Spleen (tissue), 11 donors: ENCODE measurements around the gene KCNT1. TPM values are rescaled to one million over a fixed set of nuclear protein-coding genes. Genes with fewer than 3 reads are reported as not detected.

Experiments
- DNase-seq: peaks from one replicate; pipeline ENCODE4 v3.0.0-alpha.2; 2020
- H3K27ac ChIP-seq, 8 donors: fragments of 200-600 bp; sonication (generic) in 7 of 8; 1 replicate in 4 of 8; 2 replicates in 4 of 8; pipeline versions ENCODE4 v1.5.0 to v1.8.0; 2016 to 2021; ENCODE audit warnings: inconsistent platforms in 4 of 8, mild to moderate bottlenecking in 4 of 8, moderate library complexity in 1 of 8
- H3K27me3 ChIP-seq, 7 donors: fragments of 200-600 bp; sonication (generic) in 6 of 7; replicated peaks in 1 of 7; 1 replicate in 4 of 7; 2 replicates in 3 of 7; pipeline versions ENCODE4 v1.5.0 to v1.8.0; 2016 to 2021; ENCODE audit warnings: inconsistent platforms in 3 of 7, mild to moderate bottlenecking in 1 of 7
- H3K36me3 ChIP-seq, 6 donors: fragments of 200-600 bp; sonication (generic) in 5 of 6; 1 replicate in 4 of 6; 2 replicates in 2 of 6; pipeline versions ENCODE4 v1.5.0 to v1.8.0; 2016 to 2021; ENCODE audit warnings: inconsistent platforms in 2 of 6
- H3K4me1 ChIP-seq, 6 donors: fragments of 200-600 bp; sonication (generic) in 5 of 6; 1 replicate in 3 of 6; 2 replicates in 3 of 6; pipeline versions ENCODE4 v1.5.0 to v1.8.0; 2016 to 2021; ENCODE audit warnings: inconsistent platforms in 3 of 6
- H3K4me3 ChIP-seq, 8 donors: fragments of 200-600 bp; sonication (generic) in 7 of 8; 1 replicate in 4 of 8; 2 replicates in 4 of 8; pipeline versions ENCODE4 v1.5.0 to v1.8.0; 2016 to 2021; ENCODE audit warnings: inconsistent platforms in 4 of 8, mild to moderate bottlenecking in 4 of 8, moderate library complexity in 2 of 8
- H3K9me3 ChIP-seq, 8 donors: fragments of 200-600 bp; sonication (generic) in 7 of 8; 1 replicate in 4 of 8; 2 replicates in 4 of 8; pipeline versions ENCODE4 v1.5.0 to v1.8.0; 2016 to 2021; ENCODE audit warnings: inconsistent platforms in 4 of 8
- POLR2A ChIP-seq, 3 donors: fragments of 450-650 bp; IDR thresholded peaks; one replicate each; pipeline ENCODE4 v1.5.1; 2017; ENCODE audit warnings: antibody characterized with exemption in 3 of 3, mild to moderate bottlenecking in 1 of 3
- POLR2AphosphoS5 ChIP-seq, 3 donors: sonication (generic); formaldehyde crosslinking; IDR thresholded peaks; one replicate each; pipeline ENCODE4 v1.5.1; 2017; ENCODE audit warnings: antibody characterized with exemption in 3 of 3
- WGBS, 5 donors: extraction: QIAGEN DNeasy Blood & Tissue Kit in 3 of 5; methylation state at CpG; one replicate each; pipeline versions ENCODE4 v1.1.5 to v1.1.7; 2013 to 2018; 5-methylcytosine and 5-hydroxymethylcytosine counted together
- intact Hi-C: fragments of 100-400 bp; cut with DNase I; formaldehyde crosslinking; loops from one replicate; pipeline ENCODE4 v1.15.0; 2023; ENCODE audit warnings: low total_unique reads
- polyA plus RNA-seq, 3 donors: library from polyadenylated mRNA; stranded (reverse); fragments of 200-250 nt; gene quantifications; one replicate each; pipeline ENCODE4 v1.2.1, GENCODE V29; 2013
- total RNA-seq, 7 donors: library from RNA; depleted of rRNA in 3 of 7; stranded (reverse); fragments of >200 nt in 3 of 7; fragmentation: NEBNext Ultra II Directional in 4 of 7; extraction: Animal tissue kit (Norgen Biotek cat#: 25700) in 4 of 7; gene quantifications; one replicate each; pipeline versions ENCODE4 v1.1.0 to v1.2.1, GENCODE V29; 2016 to 2021
- TF ChIP-seq, protein P1 (sequence below), 11 experiments: fragments of 200-600 bp in 7 of 11; fragments of 450-650 bp in 4 of 11; sonication (generic) in 4 of 11; IDR thresholded peaks in 8 of 11; conservative IDR thresholded peaks in 3 of 11; 1 replicate in 7 of 11; 2 replicates in 4 of 11; pipeline versions ENCODE4 v1.4.0 to v1.8.0; 2016 to 2021; ENCODE audit warnings: antibody characterized with exemption in 11 of 11, inconsistent platforms in 4 of 11, mild to moderate bottlenecking in 1 of 11
- donor health status: healthy with polysubstance abuse.
- donor health status: DM: no; HTN: no; CAD: no; lungs with moderate emphysema.
- donor health status: DM: no; HTN: no; CAD: no.
- donor health status: Bipolar disorder and iron deficiency.
- donor health status: healthy.
- donor health status: DM: no; HTN: no; CAD: no.
- donor health status: DM: yes; HTN: yes; CAD: no.

Gene KCNT1
- total and polyA plus RNA-seq, 10 donors: 1.0 to 41.5 (median 19.8) TPM

DNA sequence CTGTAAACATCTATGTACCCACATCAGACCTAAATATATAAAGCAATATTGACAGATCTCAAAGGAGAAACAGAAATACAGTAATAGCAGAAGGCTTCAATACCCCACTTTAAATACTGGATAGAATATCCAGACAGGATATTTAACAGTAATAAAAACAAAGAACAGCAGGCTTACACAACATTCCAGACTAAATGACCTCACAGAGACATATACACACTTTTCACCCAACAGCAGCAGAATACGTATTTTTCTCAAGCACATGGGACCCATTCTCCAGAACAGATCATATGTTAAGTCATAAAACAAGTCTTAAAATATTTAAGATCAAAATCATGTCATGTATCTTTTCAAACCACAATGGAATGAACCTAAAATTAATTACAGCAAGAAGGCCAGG, 128.5 kb downstream of the KCNT1 start:
- DNase-seq: no peak
- intact Hi-C loops: no loop called here
- H3K36me3 ChIP-seq: peaks cover 0 to 55% (median 9%) of the 10 kb centered on the region in 6 donors
- no peak overlapping the region for H3K4me3 ChIP-seq
- no peak for TF ChIP-seq POLR2AphosphoS5 (IDR thresholded peaks at IDR 0.05)
- TF ChIP-seq, protein P1, sequence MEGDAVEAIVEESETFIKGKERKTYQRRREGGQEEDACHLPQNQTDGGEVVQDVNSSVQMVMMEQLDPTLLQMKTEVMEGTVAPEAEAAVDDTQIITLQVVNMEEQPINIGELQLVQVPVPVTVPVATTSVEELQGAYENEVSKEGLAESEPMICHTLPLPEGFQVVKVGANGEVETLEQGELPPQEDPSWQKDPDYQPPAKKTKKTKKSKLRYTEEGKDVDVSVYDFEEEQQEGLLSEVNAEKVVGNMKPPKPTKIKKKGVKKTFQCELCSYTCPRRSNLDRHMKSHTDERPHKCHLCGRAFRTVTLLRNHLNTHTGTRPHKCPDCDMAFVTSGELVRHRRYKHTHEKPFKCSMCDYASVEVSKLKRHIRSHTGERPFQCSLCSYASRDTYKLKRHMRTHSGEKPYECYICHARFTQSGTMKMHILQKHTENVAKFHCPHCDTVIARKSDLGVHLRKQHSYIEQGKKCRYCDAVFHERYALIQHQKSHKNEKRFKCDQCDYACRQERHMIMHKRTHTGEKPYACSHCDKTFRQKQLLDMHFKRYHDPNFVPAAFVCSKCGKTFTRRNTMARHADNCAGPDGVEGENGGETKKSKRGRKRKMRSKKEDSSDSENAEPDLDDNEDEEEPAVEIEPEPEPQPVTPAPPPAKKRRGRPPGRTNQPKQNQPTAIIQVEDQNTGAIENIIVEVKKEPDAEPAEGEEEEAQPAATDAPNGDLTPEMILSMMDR (IDR thresholded peaks at IDR 0.05 in 8 of 11, conservative IDR thresholded peaks at IDR 0.05 in 3 of 11): no peak
- TF ChIP-seq POLR2A (IDR thresholded peaks at IDR 0.05): no peak
- H3K27ac ChIP-seq: no peak overlapping the region
- H3K27me3 ChIP-seq: no peaks in the 10 kb centered on the region
- no peaks in the 10 kb centered on the region for H3K4me1 ChIP-seq
- WGBS, 5 donors: 88 to 98% (median 95%) methylated on average over 1 of the region's 1 CpG
- peaks cover 0 to 23% (median 17%) of the 10 kb centered on the region in 8 donors for H3K9me3 ChIP-seq

DNA sequence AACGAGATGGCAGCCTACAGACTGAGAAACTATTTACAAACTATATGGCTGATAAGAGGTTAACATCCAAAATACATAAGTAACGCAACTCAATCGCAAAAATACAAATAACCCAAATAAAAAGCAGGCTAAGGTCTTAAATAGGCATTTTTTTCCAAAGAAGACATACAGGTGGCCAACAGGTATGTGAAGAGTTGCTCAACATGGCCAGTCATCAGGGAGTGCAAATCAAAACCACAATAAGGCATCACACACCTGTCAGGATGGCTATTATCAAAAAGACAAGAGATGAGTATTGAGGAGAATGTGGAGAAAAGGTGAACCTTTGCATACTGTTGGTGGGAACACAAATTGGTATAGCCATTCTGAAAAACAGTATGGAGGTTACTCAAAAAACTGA, 131.9 kb downstream of the KCNT1 start:
- no peak overlapping the region for H3K4me3 ChIP-seq
- no peaks in the 10 kb centered on the region for H3K27me3 ChIP-seq
- peaks cover 0 to 28% (median 2%) of the 10 kb centered on the region in 6 donors for H3K36me3 ChIP-seq
- intact Hi-C loops: no loop called here
- no peaks in the 10 kb centered on the region for H3K4me1 ChIP-seq
- 81 to 90% (median 88%) methylated on average over 3 of the region's 3 CpGs for WGBS, 5 donors
- no peak overlapping the region for H3K27ac ChIP-seq
- TF ChIP-seq POLR2AphosphoS5 (IDR thresholded peaks at IDR 0.05) (no peak), POLR2A (IDR thresholded peaks at IDR 0.05) (no peak)
- TF ChIP-seq, protein P1 (IDR thresholded peaks at IDR 0.05 in 8 of 11, conservative IDR thresholded peaks at IDR 0.05 in 3 of 11): no peak
- no peak for DNase-seq
- H3K9me3 ChIP-seq: peaks cover 0 to 13% (median 9%) of the 10 kb centered on the region in 8 donors

DNA sequence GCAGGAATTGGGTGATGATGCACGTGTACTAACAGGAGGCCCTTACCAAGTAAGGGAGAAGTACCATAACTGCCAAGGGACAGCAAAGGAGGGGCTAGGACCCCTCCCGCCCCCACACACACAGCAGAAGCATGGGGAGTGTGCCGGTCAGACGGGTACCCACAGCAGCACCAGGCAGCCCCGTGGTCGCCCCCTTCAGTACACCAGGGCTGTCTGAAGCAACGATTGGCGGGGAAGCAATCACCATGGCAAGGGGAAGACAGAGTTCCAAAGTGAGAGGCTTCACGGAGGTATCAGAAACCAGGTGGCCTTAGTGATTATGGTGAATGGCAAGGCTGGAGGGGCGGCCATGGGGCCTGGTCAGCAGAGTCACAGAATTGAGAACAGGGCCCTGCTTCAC, 133.1 kb downstream of the KCNT1 start:
- H3K36me3 ChIP-seq: peaks cover 0 to 32% (median 0%) of the 10 kb centered on the region in 6 donors
- no peak overlapping the region for H3K27ac ChIP-seq
- peaks cover 0 to 2% (median 0%) of the 10 kb centered on the region in 8 donors for H3K9me3 ChIP-seq
- H3K27me3 ChIP-seq: no peaks in the 10 kb centered on the region
- intact Hi-C loops: no loop called here
- TF ChIP-seq POLR2A (IDR thresholded peaks at IDR 0.05) (no peak), POLR2AphosphoS5 (IDR thresholded peaks at IDR 0.05) (no peak)
- TF ChIP-seq, protein P1 (IDR thresholded peaks at IDR 0.05 in 8 of 11, conservative IDR thresholded peaks at IDR 0.05 in 3 of 11): no peak
- no peak overlapping the region for H3K4me3 ChIP-seq
- 91 to 97% (median 95%) methylated on average over 10 of the region's 10 CpGs for WGBS, 5 donors
- no peaks in the 10 kb centered on the region for H3K4me1 ChIP-seq
- no peak for DNase-seq

DNA sequence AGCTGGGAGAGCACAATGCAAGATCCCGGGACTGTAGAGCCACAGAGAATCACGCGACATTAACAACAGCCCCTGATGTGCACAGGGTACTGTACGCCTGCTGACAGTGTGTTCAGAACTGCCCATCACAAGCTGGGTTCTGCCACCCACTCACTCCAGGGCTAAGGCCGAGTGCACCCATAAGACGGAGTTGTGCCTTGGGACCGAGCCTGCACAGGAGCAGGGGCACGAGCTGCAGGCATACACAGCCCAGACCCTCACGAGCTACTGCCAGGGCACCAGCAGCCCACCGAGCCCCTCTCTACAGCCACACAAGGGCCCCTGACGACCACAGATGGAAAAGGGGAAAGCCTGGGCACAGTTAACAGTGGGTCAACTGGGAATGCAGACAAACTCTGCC, 137.5 kb downstream of the KCNT1 start:
- H3K36me3 ChIP-seq: peaks cover 0 to 50% (median 3%) of the 10 kb centered on the region in 6 donors
- WGBS, 5 donors: 93 to 99% (median 97%) methylated on average over 10 to 11 of the region's 11 CpGs
- no peaks in the 10 kb centered on the region for H3K27me3 ChIP-seq
- TF ChIP-seq POLR2AphosphoS5 (IDR thresholded peaks at IDR 0.05): no peak
- no peak for TF ChIP-seq POLR2A (IDR thresholded peaks at IDR 0.05)
- TF ChIP-seq, protein P1 (IDR thresholded peaks at IDR 0.05 in 8 of 11, conservative IDR thresholded peaks at IDR 0.05 in 3 of 11): no peak
- H3K4me1 ChIP-seq: peaks cover 0 to 4% (median 0%) of the 10 kb centered on the region in 6 donors
- DNase-seq: no peak
- H3K9me3 ChIP-seq: peaks cover 0 to 10% (median 6%) of the 10 kb centered on the region in 8 donors
- H3K4me3 ChIP-seq: no peak overlapping the region
- H3K27ac ChIP-seq: no peak overlapping the region
- intact Hi-C loops: no loop called here
